Measurements from ENCODE around the gene PIGR. TPM values are rescaled to one million over a fixed set of nuclear protein-coding genes. Genes with fewer than 3 reads are reported as not detected.
A peak's percentile ranks its signal among the peaks of the same experiment; 100 is the strongest.

Gene PIGR
- total and polyA plus RNA-seq, 10 of the 15 experiments (the other 5 are each of a cell fraction or from before 2014, with no cell fraction given): 0.96 to 7.6 (median 1.8) TPM

DNA sequence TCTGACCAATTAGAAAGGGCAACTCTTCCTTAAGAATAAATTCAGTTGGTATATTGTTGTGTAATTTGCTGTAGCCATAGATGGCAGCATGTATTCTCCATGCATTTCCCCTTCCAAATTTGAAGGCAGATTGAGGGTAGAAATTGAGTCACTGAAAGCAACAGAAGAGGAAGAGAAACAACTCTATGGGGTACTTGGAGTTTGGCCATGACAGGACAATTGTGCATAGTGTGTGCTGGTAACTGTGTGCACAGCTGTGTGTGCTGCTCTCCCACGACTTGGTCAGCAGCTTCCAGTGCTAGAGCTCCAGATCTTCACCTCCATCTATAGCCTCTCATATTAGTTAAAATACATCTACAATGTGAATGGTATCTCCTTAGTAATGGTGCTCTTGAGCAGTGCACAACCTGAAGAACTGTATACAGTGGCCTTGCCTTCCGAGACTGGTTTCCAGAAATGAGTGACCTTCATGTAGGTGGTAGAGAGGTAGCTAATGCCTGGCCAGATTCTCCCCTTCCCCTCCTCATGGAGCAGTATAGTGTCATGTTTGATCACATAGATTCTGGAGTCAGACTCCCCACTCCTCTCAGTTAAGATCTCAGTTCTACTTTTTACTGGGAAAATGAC, 24.9 kb upstream of the PIGR start (continued):
- TF ChIP-seq CREM (IDR thresholded peaks at IDR 0.05; ENCODE audit: low read depth) (no peak), ZNF384 (IDR thresholded peaks at IDR 0.05; ENCODE audit: borderline replicate concordance, low read depth, low read length) (no peak), RCOR1 (conservative IDR thresholded peaks at IDR 0.05; ENCODE audit: low read depth, low read length) (no peak), POLR2AphosphoS2 (IDR thresholded peaks at IDR 0.05; ENCODE audit: low read depth, low read length) (no peak), YY1 (IDR thresholded peaks at IDR 0.05; ENCODE audit: low read depth, low read length) (no peak), SUZ12 (IDR thresholded peaks at IDR 0.05; ENCODE audit: unreplicated experiment) (no peak), BHLHE40 (IDR thresholded peaks at IDR 0.05; ENCODE audit: borderline replicate concordance in 1 of 2, low read depth in 2 of 2, low read length in 1 of 2) (no peak), MYB (IDR thresholded peaks at IDR 0.05; ENCODE audit: borderline replicate concordance, low read depth, low read length) (no peak), NFYA (IDR thresholded peaks at IDR 0.05; ENCODE audit: borderline replicate concordance, low read depth, low read length) (no peak), SPI1 (IDR thresholded peaks at IDR 0.05; ENCODE audit: borderline replicate concordance, insufficient read depth, low read depth, low read length) (peak; percentile 89), MEF2B (IDR thresholded peaks at IDR 0.05; ENCODE audit: partially characterized antibody, poor library complexity, severe bottlenecking) (no peak), KLF5 (IDR thresholded peaks at IDR 0.05; ENCODE audit: partially characterized antibody) (no peak), CHD4 (IDR thresholded peaks at IDR 0.05) (no peak), ESRRA (IDR thresholded peaks at IDR 0.05; ENCODE audit: low read length) (no peak), SMC3 (IDR thresholded peaks at IDR 0.05; ENCODE audit: borderline replicate concordance, low read length) (no peak), SIN3A (IDR thresholded peaks at IDR 0.05; ENCODE audit: low read depth, low read length) (no peak), CEBPB (IDR thresholded peaks at IDR 0.05; ENCODE audit: borderline replicate concordance in 1 of 2, low read depth in 2 of 2, low read length in 2 of 2) (no peak), MTA3 (IDR thresholded peaks at IDR 0.05; ENCODE audit: borderline replicate concordance, low read length) (no peak), BMI1 (IDR thresholded peaks at IDR 0.05; ENCODE audit: borderline replicate concordance) (no peak)
- TF ChIP-seq, protein P1, sequence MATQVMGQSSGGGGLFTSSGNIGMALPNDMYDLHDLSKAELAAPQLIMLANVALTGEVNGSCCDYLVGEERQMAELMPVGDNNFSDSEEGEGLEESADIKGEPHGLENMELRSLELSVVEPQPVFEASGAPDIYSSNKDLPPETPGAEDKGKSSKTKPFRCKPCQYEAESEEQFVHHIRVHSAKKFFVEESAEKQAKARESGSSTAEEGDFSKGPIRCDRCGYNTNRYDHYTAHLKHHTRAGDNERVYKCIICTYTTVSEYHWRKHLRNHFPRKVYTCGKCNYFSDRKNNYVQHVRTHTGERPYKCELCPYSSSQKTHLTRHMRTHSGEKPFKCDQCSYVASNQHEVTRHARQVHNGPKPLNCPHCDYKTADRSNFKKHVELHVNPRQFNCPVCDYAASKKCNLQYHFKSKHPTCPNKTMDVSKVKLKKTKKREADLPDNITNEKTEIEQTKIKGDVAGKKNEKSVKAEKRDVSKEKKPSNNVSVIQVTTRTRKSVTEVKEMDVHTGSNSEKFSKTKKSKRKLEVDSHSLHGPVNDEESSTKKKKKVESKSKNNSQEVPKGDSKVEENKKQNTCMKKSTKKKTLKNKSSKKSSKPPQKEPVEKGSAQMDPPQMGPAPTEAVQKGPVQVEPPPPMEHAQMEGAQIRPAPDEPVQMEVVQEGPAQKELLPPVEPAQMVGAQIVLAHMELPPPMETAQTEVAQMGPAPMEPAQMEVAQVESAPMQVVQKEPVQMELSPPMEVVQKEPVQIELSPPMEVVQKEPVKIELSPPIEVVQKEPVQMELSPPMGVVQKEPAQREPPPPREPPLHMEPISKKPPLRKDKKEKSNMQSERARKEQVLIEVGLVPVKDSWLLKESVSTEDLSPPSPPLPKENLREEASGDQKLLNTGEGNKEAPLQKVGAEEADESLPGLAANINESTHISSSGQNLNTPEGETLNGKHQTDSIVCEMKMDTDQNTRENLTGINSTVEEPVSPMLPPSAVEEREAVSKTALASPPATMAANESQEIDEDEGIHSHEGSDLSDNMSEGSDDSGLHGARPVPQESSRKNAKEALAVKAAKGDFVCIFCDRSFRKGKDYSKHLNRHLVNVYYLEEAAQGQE (IDR thresholded peaks at IDR 0.05; ENCODE audit: low read depth, low read length): no peak
- TF ChIP-seq, protein P2, sequence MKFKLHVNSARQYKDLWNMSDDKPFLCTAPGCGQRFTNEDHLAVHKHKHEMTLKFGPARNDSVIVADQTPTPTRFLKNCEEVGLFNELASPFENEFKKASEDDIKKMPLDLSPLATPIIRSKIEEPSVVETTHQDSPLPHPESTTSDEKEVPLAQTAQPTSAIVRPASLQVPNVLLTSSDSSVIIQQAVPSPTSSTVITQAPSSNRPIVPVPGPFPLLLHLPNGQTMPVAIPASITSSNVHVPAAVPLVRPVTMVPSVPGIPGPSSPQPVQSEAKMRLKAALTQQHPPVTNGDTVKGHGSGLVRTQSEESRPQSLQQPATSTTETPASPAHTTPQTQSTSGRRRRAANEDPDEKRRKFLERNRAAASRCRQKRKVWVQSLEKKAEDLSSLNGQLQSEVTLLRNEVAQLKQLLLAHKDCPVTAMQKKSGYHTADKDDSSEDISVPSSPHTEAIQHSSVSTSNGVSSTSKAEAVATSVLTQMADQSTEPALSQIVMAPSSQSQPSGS (IDR thresholded peaks at IDR 0.05; ENCODE audit: low read length): peak; percentile 63; the same call in 1 of the 2 replicates
- TF ChIP-seq, protein P3, sequence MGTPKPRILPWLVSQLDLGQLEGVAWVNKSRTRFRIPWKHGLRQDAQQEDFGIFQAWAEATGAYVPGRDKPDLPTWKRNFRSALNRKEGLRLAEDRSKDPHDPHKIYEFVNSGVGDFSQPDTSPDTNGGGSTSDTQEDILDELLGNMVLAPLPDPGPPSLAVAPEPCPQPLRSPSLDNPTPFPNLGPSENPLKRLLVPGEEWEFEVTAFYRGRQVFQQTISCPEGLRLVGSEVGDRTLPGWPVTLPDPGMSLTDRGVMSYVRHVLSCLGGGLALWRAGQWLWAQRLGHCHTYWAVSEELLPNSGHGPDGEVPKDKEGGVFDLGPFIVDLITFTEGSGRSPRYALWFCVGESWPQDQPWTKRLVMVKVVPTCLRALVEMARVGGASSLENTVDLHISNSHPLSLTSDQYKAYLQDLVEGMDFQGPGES (IDR thresholded peaks at IDR 0.05): no peak
- TF ChIP-seq, protein P4, sequence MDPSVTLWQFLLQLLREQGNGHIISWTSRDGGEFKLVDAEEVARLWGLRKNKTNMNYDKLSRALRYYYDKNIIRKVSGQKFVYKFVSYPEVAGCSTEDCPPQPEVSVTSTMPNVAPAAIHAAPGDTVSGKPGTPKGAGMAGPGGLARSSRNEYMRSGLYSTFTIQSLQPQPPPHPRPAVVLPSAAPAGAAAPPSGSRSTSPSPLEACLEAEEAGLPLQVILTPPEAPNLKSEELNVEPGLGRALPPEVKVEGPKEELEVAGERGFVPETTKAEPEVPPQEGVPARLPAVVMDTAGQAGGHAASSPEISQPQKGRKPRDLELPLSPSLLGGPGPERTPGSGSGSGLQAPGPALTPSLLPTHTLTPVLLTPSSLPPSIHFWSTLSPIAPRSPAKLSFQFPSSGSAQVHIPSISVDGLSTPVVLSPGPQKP (IDR thresholded peaks at IDR 0.05; ENCODE audit: low read depth, low read length): no peak
- TF ChIP-seq, protein P5, sequence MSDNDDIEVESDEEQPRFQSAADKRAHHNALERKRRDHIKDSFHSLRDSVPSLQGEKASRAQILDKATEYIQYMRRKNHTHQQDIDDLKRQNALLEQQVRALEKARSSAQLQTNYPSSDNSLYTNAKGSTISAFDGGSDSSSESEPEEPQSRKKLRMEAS (IDR thresholded peaks at IDR 0.05; ENCODE audit: low read depth, low read length): no peak
